HCT116 (cell line): Measurements from ENCODE around the gene PDE9A. TPM values are rescaled to one million over a fixed set of nuclear protein-coding genes. Genes with fewer than 3 reads are reported as not detected.

Experiments used
- ATAC-seq: fragments of 200-7000 bp; cut with Tn5 transposase; 2 replicates; pipeline ENCODE4 v1.9.1; 2020; ENCODE audit warnings: mild to moderate bottlenecking, moderate library complexity
- BruUV-seq: library from RNA; stranded (reverse); fragments of 400-500 nt; replicated peaks from 2 replicates; lab custom pipeline; 2021; lab: Mats Ljungman, UMichigan
- CTCF ChIA-PET: fragments of 300-600 bp; sonication (Branson Sonifier 250); formaldehyde crosslinking; loops from one replicate; lab custom pipeline; 2021; ENCODE audit warnings: antibody characterized with exemption; lab: Charles Lee
- POLR2A ChIA-PET: fragments of 300-600, 350-600 bp; sonication (Branson Sonifier 250); formaldehyde crosslinking; loops from one replicate; lab custom pipeline; 2021; ENCODE audit warnings: antibody characterized with exemption; lab: Charles Lee
- RAD21 ChIA-PET, 2 experiments: fragments of 300-600 bp; sonication (Branson Sonifier 250); formaldehyde crosslinking; loops; one replicate each; lab custom pipeline; 2023; ENCODE audit warnings: low total read pairs in 2 of 2; ENCODE audit not compliant: uncharacterized antibody in 2 of 2, unreplicated experiment in 2 of 2, low non-redundant PET in 1 of 2; lab: Charles Lee
- DNase-seq: peaks from one replicate; pipeline ENCODE4 v3.0.0-alpha.2; 2010; ENCODE audit warnings: low read depth, low spot score
- H2AFZ ChIP-seq: fragments of 200-600 bp; shearing (Covaris generic), sonication (generic); 2 replicates; pipeline ENCODE4 v1.6.1; 2017; ENCODE audit warnings: low read depth, mixed run types, mixed read lengths, antibody characterized with exemption, low read length; ENCODE audit not compliant: poor library complexity, severe bottlenecking
- H3K27ac ChIP-seq: 2 replicates; pipeline ENCODE4 v1.5.1; 2012; ENCODE audit warnings: low read depth, low read length
- H3K27me3 ChIP-seq: fragments of 200-600 bp; sonication (generic); 2 replicates; pipeline ENCODE4 v1.6.1; 2016; ENCODE audit warnings: mixed run types, low read length, mixed read lengths; ENCODE audit not compliant: insufficient read depth
- H3K36me3 ChIP-seq, 2 experiments: fragments of 200-500 bp in 1 of 2; fragments of 200-600 bp in 1 of 2; sonication (Bioruptor generic) in 1 of 2; sonication (generic) in 1 of 2; 2 replicates each; pipeline versions ENCODE4 v1.5.1 to v1.6.1; 2014 to 2016; ENCODE audit warnings: low read length in 2 of 2, inconsistent platforms in 1 of 2, mixed read lengths in 1 of 2, mixed run types in 1 of 2; ENCODE audit not compliant: insufficient read depth in 2 of 2, control insufficient read depth in 1 of 2
- H3K4me1 ChIP-seq, 2 experiments: fragments of 200-600 bp in 1 of 2; sonication (generic) in 1 of 2; 2 replicates each; pipeline versions ENCODE4 v1.5.1 to v1.6.1; 2012 to 2017; ENCODE audit warnings: low read length in 2 of 2, inconsistent platforms in 1 of 2, mild to moderate bottlenecking in 1 of 2, mixed read lengths in 1 of 2, mixed run types in 1 of 2, moderate library complexity in 1 of 2; ENCODE audit not compliant: insufficient read depth in 2 of 2, control insufficient read depth in 1 of 2
- H3K4me2 ChIP-seq: fragments of 200-600 bp; sonication (generic); 2 replicates; pipeline ENCODE4 v1.6.1; 2017; ENCODE audit warnings: mixed run types, low read length, mixed read lengths
- H3K4me3 ChIP-seq, 2 experiments: fragments of 200-600 bp in 1 of 2; sonication (generic) in 1 of 2; replicated peaks in 1 of 2; 2 replicates each; pipeline ENCODE4 v1.5.1; 2011 to 2016; ENCODE audit warnings: low read length in 2 of 2, control low read depth in 1 of 2, low read depth in 1 of 2, mild to moderate bottlenecking in 1 of 2, mixed read lengths in 1 of 2, mixed run types in 1 of 2
- H3K79me2 ChIP-seq: fragments of 200-600 bp; sonication (generic); 2 replicates; pipeline ENCODE4 v1.6.1; 2017; ENCODE audit warnings: mild to moderate bottlenecking, mixed run types, low read length, moderate library complexity, mixed read lengths; ENCODE audit not compliant: insufficient read depth
- H3K9ac ChIP-seq: fragments of 200-600 bp; sonication (generic); 2 replicates; pipeline ENCODE4 v1.6.1; 2016; ENCODE audit warnings: low read length, mixed read lengths
- H3K9me2 ChIP-seq: fragments of 200-600 bp; sonication (generic), shearing (Covaris generic); 2 replicates; pipeline ENCODE4 v1.6.1; 2017; ENCODE audit warnings: mixed run types, mild to moderate bottlenecking, moderate library complexity; ENCODE audit not compliant: insufficient read depth
- H3K9me3 ChIP-seq, 2 experiments: fragments of 200-500 bp in 1 of 2; fragments of 200-600 bp in 1 of 2; sonication (Bioruptor generic) in 1 of 2; sonication (generic) in 1 of 2; 2 replicates each; pipeline ENCODE4 v1.6.1; 2014 to 2017; ENCODE audit warnings: low read length in 2 of 2, mixed read lengths in 2 of 2, inconsistent platforms in 1 of 2, low read depth in 1 of 2, mild to moderate bottlenecking in 1 of 2, mixed run types in 1 of 2, moderate library complexity in 1 of 2; ENCODE audit not compliant: control insufficient read depth in 1 of 2, insufficient read depth in 1 of 2
- H4K20me1 ChIP-seq: fragments of 200-600 bp; sonication (generic), shearing (Covaris generic); 2 replicates; pipeline ENCODE4 v1.6.1; 2017; ENCODE audit warnings: mixed run types, mild to moderate bottlenecking, moderate library complexity; ENCODE audit not compliant: insufficient read depth
- CTCF ChIP-seq, 3 experiments: fragments of 200-600 bp in 1 of 3; sonication (generic) in 1 of 3; IDR thresholded peaks in 2 of 3; conservative IDR thresholded peaks in 1 of 3; 2 replicates each; pipeline ENCODE4 v1.5.1; 2012 to 2017; ENCODE audit warnings: low read depth in 2 of 3, low read length in 2 of 3, antibody characterized with exemption in 1 of 3, borderline replicate concordance in 1 of 3, control low read depth in 1 of 3, mild to moderate bottlenecking in 1 of 3, mixed read lengths in 1 of 3, mixed run types in 1 of 3, moderate library complexity in 1 of 3; ENCODE audit not compliant: insufficient read depth in 1 of 3
- EGR1 ChIP-seq: IDR thresholded peaks from 2 replicates; pipeline ENCODE4 v1.6.1; 2012; ENCODE audit warnings: low read depth
- ELF1 ChIP-seq: IDR thresholded peaks from 2 replicates; pipeline ENCODE4 v1.6.1; 2012; ENCODE audit warnings: low read depth, borderline replicate concordance
- EZH2 ChIP-seq: fragments of 200-600 bp; sonication (generic); IDR thresholded peaks from 2 replicates; pipeline ENCODE4 v1.6.1; 2017; ENCODE audit warnings: antibody characterized with exemption, mixed run types
- EZH2phosphoT487 ChIP-seq: fragments of 200-600 bp; IDR thresholded peaks from 2 replicates; pipeline ENCODE4 v1.6.1; 2018; ENCODE audit warnings: antibody characterized with exemption, borderline replicate concordance
- FOSL1 ChIP-seq: IDR thresholded peaks from 2 replicates; pipeline ENCODE4 v1.6.1; 2012; ENCODE audit warnings: low read depth
- MAX ChIP-seq: IDR thresholded peaks from 2 replicates; pipeline ENCODE4 v1.6.1; 2012
- POLR2A ChIP-seq: IDR thresholded peaks from 2 replicates; pipeline ENCODE4 v1.7.0; 2011; ENCODE audit warnings: borderline replicate concordance; ENCODE audit not compliant: insufficient read depth, insufficient read length; ENCODE audit errors: extremely low read depth
- POLR2AphosphoS5 ChIP-seq: IDR thresholded peaks from 2 replicates; pipeline ENCODE4 v1.6.1; 2011; ENCODE audit warnings: mild to moderate bottlenecking, low read depth, low read length, moderate library complexity
- RAD21 ChIP-seq: IDR thresholded peaks from 2 replicates; pipeline ENCODE4 v1.6.1; 2012; ENCODE audit warnings: low read depth, mild to moderate bottlenecking
- SIN3A ChIP-seq: IDR thresholded peaks from 2 replicates; pipeline ENCODE4 v1.6.1; 2012; ENCODE audit warnings: low read depth
- SP1 ChIP-seq: IDR thresholded peaks from 2 replicates; pipeline ENCODE4 v1.6.1; 2012; ENCODE audit warnings: low read depth
- YY1 ChIP-seq: IDR thresholded peaks from 2 replicates; pipeline ENCODE4 v1.6.1; 2011; ENCODE audit warnings: low read length, low read depth, moderate library complexity, mild to moderate bottlenecking; ENCODE audit not compliant: insufficient replicate concordance; ENCODE audit errors: extremely low read depth
- ZFX ChIP-seq: fragments of 450-650 bp; IDR thresholded peaks from 2 replicates; pipeline ENCODE4 v1.6.1; 2017
- intact Hi-C: fragments of 100-400 bp; cut with micrococcal nuclease; formaldehyde crosslinking; loops from 2 replicates; pipeline ENCODE4 v1.10.0; 2022
- total RNA-seq: library from RNA; stranded (reverse); gene quantifications from one replicate; pipeline ENCODE4 v1.2.1, GENCODE V29; 2021; ENCODE audit not compliant: unreplicated experiment
- TF ChIP-seq, protein P1 (sequence below): IDR thresholded peaks from 2 replicates; pipeline ENCODE4 v1.6.1; 2012
- TF ChIP-seq, protein P2 (sequence below): IDR thresholded peaks from 2 replicates; pipeline ENCODE4 v1.6.1; 2011; ENCODE audit warnings: mild to moderate bottlenecking, low read length, moderate library complexity; ENCODE audit not compliant: insufficient replicate concordance; ENCODE audit errors: extremely low read depth

The PDE9A gene
- total RNA-seq, 1 experiment from 2014 or later: 31.4 TPM

GRCh38 chr21:42775123-42775522, 121.7 kb downstream of the PDE9A start:
- H3K4me1 ChIP-seq: no peaks in the 10 kb centered on the region
- intact Hi-C loops: no loop called here
- no TSS peak for BruUV-seq
- RAD21 ChIA-PET: no interaction called here
- TF ChIP-seq ELF1: no peak
- TF ChIP-seq, all 23 proteins: peak for 0
- Histone ChIP-seq H3K27me3 (no peaks in the 10 kb centered on the region), H3K79me2 (no peaks in the 10 kb centered on the region), H3K4me2 (no peak overlapping the region), H3K9me2 (no peaks in the 10 kb centered on the region), H3K9ac (no peak overlapping the region), H3K4me3 (no peak overlapping the region), H3K27ac (no peak overlapping the region), H3K9me3 (no peaks in the 10 kb centered on the region), H2AFZ (no peak overlapping the region), H3K36me3 (peaks cover 0 to 2% of the 10 kb centered on the region in 2 experiments; a peak in 1 of 4 replicates), H4K20me1 (no peaks in the 10 kb centered on the region)
- ChIA-PET POLR2A (no interaction called here), CTCF (no interaction called here)
- DNase-seq: no peak
- no peak for ATAC-seq

- BruUV-seq: no TSS peak
- Histone ChIP-seq H3K9me3 (no peaks in the 10 kb centered on the region), H3K4me1 (no peaks in the 10 kb centered on the region), H3K4me2 (no peak overlapping the region), H3K9me2 (no peaks in the 10 kb centered on the region), H3K27me3 (0 out of 2 replicates have a peak, but pooled peaks cover 5% of the 10 kb centered on the region), H3K4me3 (no peak overlapping the region), H3K9ac (no peak overlapping the region), H3K27ac (no peak overlapping the region), H3K36me3 (peaks cover 0 to 2% of the 10 kb centered on the region in 2 experiments; a peak in 1 of 4 replicates), H3K79me2 (no peaks in the 10 kb centered on the region), H4K20me1 (no peaks in the 10 kb centered on the region), H2AFZ (no peak overlapping the region)
- ATAC-seq: no peak
- CTCF ChIA-PET: no interaction called here
- RAD21 ChIA-PET: no interaction called here
- intact Hi-C loops: no loop called here
- no peak for DNase-seq
- TF ChIP-seq EGR1 (no peak), ELF1 (no peak), EZH2 (no peak), EZH2phosphoT487 (no peak), SP1 (no peak), FOSL1 (no peak), POLR2AphosphoS5 (no peak), CTCF (IDR thresholded peaks at IDR 0.05 in 2 of 3, conservative IDR thresholded peaks at IDR 0.05 in 1 of 3; ENCODE audit: borderline replicate concordance in 1 of 3, insufficient read depth in 1 of 3, low read depth in 2 of 3, low read length in 2 of 3) (no peak), YY1 (no peak), POLR2A (no peak), ZFX (no peak), MAX (no peak), SIN3A (no peak), RAD21 (no peak)
- TF ChIP-seq, protein P1, sequence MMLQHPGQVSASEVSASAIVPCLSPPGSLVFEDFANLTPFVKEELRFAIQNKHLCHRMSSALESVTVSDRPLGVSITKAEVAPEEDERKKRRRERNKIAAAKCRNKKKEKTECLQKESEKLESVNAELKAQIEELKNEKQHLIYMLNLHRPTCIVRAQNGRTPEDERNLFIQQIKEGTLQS: no peak
- TF ChIP-seq, protein P2, sequence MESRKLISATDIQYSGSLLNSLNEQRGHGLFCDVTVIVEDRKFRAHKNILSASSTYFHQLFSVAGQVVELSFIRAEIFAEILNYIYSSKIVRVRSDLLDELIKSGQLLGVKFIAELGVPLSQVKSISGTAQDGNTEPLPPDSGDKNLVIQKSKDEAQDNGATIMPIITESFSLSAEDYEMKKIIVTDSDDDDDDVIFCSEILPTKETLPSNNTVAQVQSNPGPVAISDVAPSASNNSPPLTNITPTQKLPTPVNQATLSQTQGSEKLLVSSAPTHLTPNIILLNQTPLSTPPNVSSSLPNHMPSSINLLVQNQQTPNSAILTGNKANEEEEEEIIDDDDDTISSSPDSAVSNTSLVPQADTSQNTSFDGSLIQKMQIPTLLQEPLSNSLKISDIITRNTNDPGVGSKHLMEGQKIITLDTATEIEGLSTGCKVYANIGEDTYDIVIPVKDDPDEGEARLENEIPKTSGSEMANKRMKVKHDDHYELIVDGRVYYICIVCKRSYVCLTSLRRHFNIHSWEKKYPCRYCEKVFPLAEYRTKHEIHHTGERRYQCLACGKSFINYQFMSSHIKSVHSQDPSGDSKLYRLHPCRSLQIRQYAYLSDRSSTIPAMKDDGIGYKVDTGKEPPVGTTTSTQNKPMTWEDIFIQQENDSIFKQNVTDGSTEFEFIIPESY: no peak
- POLR2A ChIA-PET: no interaction called here
These were observed 122.5 kb downstream of the PDE9A start for GRCh38 chr21:42775891-42776290.
